ENCODE measurements around the gene TMEM147.
A peak's percentile ranks its signal among the peaks of the same experiment; 100 is the strongest.

TMEM147 gene

GRCh38 chr19:35521124-35521743, 24.2 kb upstream of the TMEM147 start:
- DNase-seq (ENCODE audit: low spot score), result no peak

GRCh38 chr19:35522745-35523327, 22.6 kb upstream of the TMEM147 start:
- DNase-seq (ENCODE audit: low spot score), result no peak

GRCh38 chr19:35524181-35524837, 21.1 kb upstream of the TMEM147 start:
- no peak for DNase-seq (ENCODE audit: low spot score)

DNA sequence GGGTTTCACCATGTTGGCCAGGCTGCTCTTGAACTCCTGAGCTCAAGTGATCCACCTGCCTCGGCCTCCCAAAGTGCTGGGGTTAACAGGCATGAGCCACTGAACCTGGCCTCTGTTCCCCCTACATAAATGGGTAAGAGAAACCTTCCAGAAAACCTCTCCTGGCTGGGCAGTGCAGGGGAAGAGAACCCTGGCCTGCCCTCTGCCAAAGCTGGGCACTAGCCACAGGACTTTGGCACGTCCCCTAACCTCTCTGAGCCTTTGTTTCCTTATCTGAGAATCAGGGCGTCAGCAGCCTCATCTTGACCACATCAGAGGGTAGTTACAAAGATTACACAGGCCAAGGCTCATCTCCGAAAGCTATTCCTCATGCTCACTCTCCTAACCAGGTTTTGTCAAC, 19.6 kb upstream of the TMEM147 start:
- no peak for DNase-seq (ENCODE audit: low spot score)

DNA sequence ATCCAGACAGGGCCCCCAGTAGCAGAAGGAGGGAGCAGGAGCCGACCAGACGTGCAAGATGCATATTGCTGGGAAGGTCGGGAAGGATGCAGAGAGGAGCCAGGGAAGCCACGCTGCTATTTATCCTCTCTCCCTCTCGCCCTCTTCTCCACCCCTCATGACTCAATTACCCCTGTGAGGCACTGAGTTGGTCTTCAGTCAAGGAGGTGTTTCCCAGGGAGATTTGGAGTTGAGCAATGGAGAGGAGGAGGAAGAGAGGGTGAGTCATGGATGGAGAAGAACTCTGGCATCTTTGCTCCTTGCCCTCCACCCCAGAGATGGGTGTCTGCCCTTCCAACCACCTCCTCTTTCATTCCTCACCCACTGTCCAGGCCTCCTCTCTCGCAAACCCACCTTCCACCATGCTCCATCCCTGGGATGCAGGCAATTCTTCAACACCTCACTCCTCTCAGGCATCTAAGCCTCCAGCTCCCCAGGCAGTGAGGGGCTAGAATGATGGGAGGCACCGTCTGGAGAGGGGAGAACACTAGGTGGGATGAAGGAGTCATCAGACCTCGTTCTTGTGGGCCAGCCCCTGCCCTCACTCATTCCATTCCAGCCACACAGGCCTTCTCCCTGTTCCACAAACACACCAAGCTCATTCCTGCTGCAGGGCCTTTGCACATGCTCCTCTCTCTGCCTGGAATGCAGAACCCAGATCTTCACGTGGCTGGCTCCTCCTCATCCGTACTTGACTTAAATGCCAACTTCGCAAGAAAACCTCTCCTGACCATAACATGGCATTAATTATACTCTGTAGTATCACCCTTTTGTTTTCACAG, 17.0 kb upstream of the TMEM147 start, which contains the start of gene SBSN:
Gene SBSN (minus strand): TSS at position 94 of the 821 bp plus-strand sequence. CDS start 30 bp downstream, at position 64.
- DNase-seq (ENCODE audit: low spot score), result no peak

GRCh38 chr19:35529241-35530218, 15.9 kb upstream of the TMEM147 start:
- no peak for DNase-seq (ENCODE audit: low spot score)

- DNase-seq (ENCODE audit: low spot score), result no peak
Measured at GRCh38 chr19:35531291-35531690, 14.1 kb upstream of the TMEM147 start.

GRCh38 chr19:35533201-35533821, 12.1 kb upstream of the TMEM147 start, which contains the start of gene GAPDHS:
Gene GAPDHS (plus strand): TSS chr19:35533456. CDS start chr19:35533528, 72 bp downstream.
- no peak for DNase-seq (ENCODE audit: low spot score)

GRCh38 chr19:35533822-35534392, 11.5 kb upstream of the TMEM147 start:
- no peak for DNase-seq (ENCODE audit: low spot score)

DNA sequence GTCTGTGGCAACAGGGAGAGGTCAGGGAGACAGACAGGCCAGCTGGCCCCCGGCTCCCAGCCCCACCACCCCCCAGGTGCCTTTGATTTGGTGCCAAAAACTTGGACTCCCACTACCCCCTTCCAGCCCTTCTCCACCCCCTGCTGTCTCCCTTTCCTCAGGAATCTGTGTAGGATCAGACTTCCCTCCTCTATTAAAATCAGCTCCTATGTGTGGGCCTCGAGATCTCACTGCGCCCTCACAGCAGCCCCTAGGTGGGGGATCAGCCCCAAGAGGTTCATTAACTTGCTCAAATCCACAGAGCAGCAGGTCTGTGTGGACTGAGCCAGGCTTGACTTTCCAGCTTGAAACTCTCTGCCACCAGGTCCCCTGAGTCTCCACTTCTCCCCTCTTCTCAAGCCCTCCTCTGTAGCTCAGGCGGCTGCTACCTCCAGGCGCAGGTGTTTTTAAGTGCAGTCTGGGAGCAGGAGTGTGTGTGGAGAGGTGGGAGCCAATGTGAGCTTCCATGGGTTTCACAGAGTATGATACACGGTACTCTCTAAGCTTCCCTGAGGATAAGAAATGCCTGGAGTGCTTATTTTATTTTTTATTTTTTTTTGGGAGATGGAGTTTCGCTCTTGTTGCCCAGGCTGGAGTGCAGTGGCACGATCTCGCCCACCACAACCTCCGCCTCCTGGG, 10.5 kb upstream of the TMEM147 start:
- no peak for DNase-seq (ENCODE audit: low spot score)

DNA sequence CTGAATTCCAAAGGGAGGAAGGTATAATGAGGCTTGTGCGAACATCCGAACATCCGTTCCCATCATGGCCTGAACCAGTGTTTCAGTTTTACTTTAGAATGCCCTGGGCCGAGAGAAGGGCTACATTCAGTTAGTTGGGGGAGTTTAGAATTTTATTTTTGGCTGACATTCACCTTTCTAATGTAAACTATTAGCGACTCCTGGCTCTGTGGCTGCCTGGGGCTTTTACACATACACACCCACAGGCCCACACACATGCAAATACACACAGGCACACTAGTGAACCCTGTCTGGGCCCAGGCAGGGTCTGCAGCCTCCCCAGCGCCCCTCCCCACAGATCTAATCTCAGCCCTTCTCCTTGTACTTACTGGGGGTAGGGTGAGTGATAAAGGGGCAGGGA, 6.1 kb upstream of the TMEM147 start:
- DNase-seq (ENCODE audit: low spot score), result no peak

DNA sequence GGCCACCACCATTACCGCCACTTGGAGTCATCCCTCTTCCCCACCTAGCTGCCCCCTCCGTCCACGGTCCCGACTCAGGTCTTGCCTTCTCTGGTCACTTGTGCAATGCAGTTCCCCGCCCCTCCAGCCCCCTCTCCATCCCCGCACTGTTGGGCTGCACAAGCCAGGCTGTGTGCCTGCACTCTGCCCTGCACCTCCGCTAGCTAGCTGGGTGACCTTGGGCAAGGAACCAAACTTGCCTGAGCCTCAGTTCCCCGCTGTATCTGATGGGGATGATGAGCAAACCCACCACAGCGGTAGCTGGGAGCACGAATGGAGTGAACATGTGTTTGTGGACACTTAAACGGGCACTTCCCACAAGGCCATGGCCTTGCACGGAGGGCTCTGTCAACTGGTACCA, 5.6 kb upstream of the TMEM147 start:
- no peak for DNase-seq (ENCODE audit: low spot score)

GRCh38 chr19:35540356-35540927, 5.0 kb upstream of the TMEM147 start:
- no peak for DNase-seq (ENCODE audit: low spot score)

DNA sequence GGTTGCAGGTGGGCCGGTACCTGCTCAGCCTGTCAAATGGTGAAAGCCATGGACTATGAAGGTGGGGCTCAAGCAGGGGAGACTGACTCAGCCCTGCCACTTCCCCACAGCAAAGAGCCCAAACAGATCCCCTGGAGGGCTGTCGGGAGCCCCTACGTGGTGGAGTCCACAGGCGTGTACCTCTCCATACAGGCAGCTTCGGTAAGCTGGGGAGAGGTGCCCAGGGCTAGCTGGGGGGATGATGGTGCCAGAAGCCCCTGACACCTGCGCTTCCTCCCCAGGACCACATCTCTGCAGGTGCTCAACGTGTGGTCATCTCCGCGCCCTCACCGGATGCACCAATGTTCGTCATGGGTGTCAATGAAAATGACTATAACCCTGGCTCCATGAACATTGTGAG, 3.2 kb upstream of the TMEM147 start:
- DNase-seq (ENCODE audit: low spot score), result no peak

- DNase-seq (ENCODE audit: low spot score), result no peak
Measured at GRCh38 chr19:35543280-35544109, 1.9 kb upstream of the TMEM147 start.

DNA sequence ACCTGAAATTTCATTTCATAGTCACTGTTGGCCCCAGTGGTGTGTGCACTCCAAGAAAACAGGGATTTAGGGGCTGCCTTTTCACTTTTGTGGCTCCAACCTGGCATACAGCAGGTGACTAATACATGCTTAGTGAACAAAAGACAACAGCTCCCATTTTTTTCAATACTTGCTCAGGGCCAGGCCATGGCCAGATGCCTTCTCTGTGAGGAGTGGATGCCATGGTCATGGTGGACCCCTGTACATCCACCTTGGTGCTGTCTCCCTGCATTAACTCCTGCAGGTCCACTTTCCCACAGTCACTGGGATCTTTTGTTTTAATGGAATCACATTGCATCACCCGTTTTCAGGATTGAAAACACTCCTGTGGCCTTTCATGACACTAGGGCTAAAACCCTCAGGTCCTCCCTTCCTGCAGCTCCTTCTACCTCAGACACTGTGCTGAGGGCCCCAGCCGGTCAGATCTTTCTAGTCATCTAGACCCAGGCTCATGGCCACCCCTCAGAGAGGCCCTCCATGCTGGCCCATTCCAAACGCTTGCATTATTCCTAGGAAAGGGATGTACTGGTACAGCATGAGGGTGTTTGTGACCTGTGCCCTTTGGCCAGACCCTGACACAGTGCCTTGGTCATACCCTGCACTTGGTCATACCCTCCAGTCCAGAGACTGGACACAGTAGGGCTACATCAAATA, 1.2 kb upstream of the TMEM147 start:
- no peak for DNase-seq (ENCODE audit: low spot score)

- DNase-seq (ENCODE audit: low spot score), result peak; percentile 43
Measured at GRCh38 chr19:35545855-35546381, 492 bp downstream of the TMEM147 start.

DNA sequence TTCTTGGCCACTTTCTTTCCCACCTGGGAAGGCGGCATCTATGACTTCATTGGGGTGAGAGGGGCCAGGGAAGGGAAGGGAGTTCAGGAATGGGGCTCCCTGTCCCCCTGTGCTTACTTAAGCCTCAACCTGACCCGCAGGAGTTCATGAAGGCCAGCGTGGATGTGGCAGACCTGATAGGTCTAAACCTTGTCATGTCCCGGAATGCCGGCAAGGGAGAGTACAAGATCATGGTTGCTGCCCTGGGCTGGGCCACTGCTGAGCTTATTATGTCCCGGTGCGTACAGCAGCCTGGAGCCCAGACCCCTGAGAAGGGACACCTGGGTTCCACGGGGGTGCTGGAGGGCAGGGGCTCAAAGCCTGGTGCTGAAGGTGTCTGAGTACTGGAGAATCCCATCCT, 1.1 kb downstream of the TMEM147 start:
- no peak for DNase-seq (ENCODE audit: low spot score)
